IMR-90 (cell line): ENCODE results near the gene SRD5A3. TPM values are rescaled to one million over a fixed set of nuclear protein-coding genes. Genes with fewer than 3 reads are reported as not detected.

Experiments
- ATAC-seq: fragments of 200-7000 bp; cut with Tn5 transposase; 2 replicates; pipeline ENCODE4 v1.9.1; 2020; ENCODE audit warnings: low read depth, mild to moderate bottlenecking, moderate library complexity
- BruUV-seq: library from RNA; stranded (reverse); fragments of 400-500 nt; replicated peaks from 2 replicates; lab custom pipeline; 2021; lab: Mats Ljungman, UMichigan
- CTCF ChIA-PET: fragments of 300-600 bp; formaldehyde crosslinking; extraction: SDS; loops from one replicate; lab custom pipeline; 2021; ENCODE audit warnings: antibody characterized with exemption; lab: Yijun Ruan, JAX
- POLR2A ChIA-PET: fragments of 300-600 bp; sonication (Branson Sonifier 250); formaldehyde crosslinking; loops from one replicate; lab custom pipeline; 2022; ENCODE audit warnings: antibody characterized with exemption; ENCODE audit not compliant: unreplicated experiment; lab: Charles Lee
- DNase-seq: peaks from one replicate; pipeline ENCODE4 v3.0.0; 2013
- H2AFZ ChIP-seq: replicated peaks from 2 replicates; pipeline ENCODE3; 2013; ENCODE audit warnings: low read length, mild to moderate bottlenecking; ENCODE audit not compliant: poor library complexity
- H2AK5ac ChIP-seq: 2 replicates; pipeline ENCODE4 v1.6.1; 2013; ENCODE audit warnings: low read depth, low read length, inconsistent platforms
- H2AK9ac ChIP-seq: replicated peaks from 2 replicates; pipeline ENCODE3; 2013; ENCODE audit warnings: mild to moderate bottlenecking, low read depth, low read length, moderate library complexity; ENCODE audit not compliant: poor library complexity
- H2BK120ac ChIP-seq: 2 replicates; pipeline ENCODE4 v1.6.1; 2013; ENCODE audit warnings: low read depth, low read length, inconsistent platforms
- H2BK15ac ChIP-seq: 3 replicates; pipeline ENCODE4 v1.6.1; 2013; ENCODE audit warnings: low read depth, low read length, inconsistent platforms
- H2BK20ac ChIP-seq: 2 replicates; pipeline ENCODE4 v1.6.1; 2013; ENCODE audit warnings: low read depth, mild to moderate bottlenecking, inconsistent platforms, low read length, moderate library complexity
- H2BK5ac ChIP-seq: 2 replicates; pipeline ENCODE4 v1.6.1; 2013; ENCODE audit warnings: mild to moderate bottlenecking, low read depth, low read length, inconsistent platforms; ENCODE audit not compliant: poor library complexity, severe bottlenecking
- H3K14ac ChIP-seq: replicated peaks from 2 replicates; pipeline ENCODE4 v1.6.1; 2013; ENCODE audit warnings: low read depth, low read length, inconsistent platforms
- H3K18ac ChIP-seq: 2 replicates; pipeline ENCODE4 v1.6.1; 2013; ENCODE audit warnings: low read depth, low read length, control low read depth
- H3K23ac ChIP-seq: 2 replicates; pipeline ENCODE4 v1.6.1; 2013; ENCODE audit warnings: low read depth, low read length, inconsistent platforms
- H3K27ac ChIP-seq: 2 replicates; pipeline ENCODE4 v1.5.1; 2013; ENCODE audit warnings: mild to moderate bottlenecking, control low read depth, low read length; ENCODE audit not compliant: insufficient read depth
- H3K27me3 ChIP-seq: 2 replicates; pipeline ENCODE4 v1.6.1; 2013; ENCODE audit warnings: low read length; ENCODE audit not compliant: control insufficient read depth, insufficient read depth
- H3K36me3 ChIP-seq: 2 replicates; pipeline ENCODE4 v1.6.1; 2013; ENCODE audit warnings: low read length, mixed read lengths; ENCODE audit not compliant: control insufficient read depth, insufficient read depth
- H3K4ac ChIP-seq: 2 replicates; pipeline ENCODE4 v1.6.1; 2013; ENCODE audit warnings: low read depth, low read length, inconsistent platforms
- H3K4me1 ChIP-seq: 2 replicates; pipeline ENCODE4 v1.6.1; 2013; ENCODE audit warnings: low read length, mixed read lengths; ENCODE audit not compliant: control insufficient read depth, insufficient read depth
- H3K4me2 ChIP-seq: 2 replicates; pipeline ENCODE4 v1.6.1; 2013; ENCODE audit warnings: low read depth, mild to moderate bottlenecking, control low read depth, low read length, moderate library complexity
- H3K4me3 ChIP-seq: 2 replicates; pipeline ENCODE4 v1.5.1; 2013; ENCODE audit warnings: low read depth, mild to moderate bottlenecking, control low read depth, low read length, moderate library complexity; ENCODE audit not compliant: insufficient read depth
- H3K56ac ChIP-seq: 2 replicates; pipeline ENCODE4 v1.6.1; 2013; ENCODE audit warnings: low read length, inconsistent platforms; ENCODE audit not compliant: insufficient read depth; ENCODE audit errors: extremely low read depth
- H3K79me1 ChIP-seq, 2 experiments: 2 replicates each; pipeline ENCODE4 v1.6.1; 2013; ENCODE audit warnings: low read length in 2 of 2, inconsistent platforms in 1 of 2, low read depth in 1 of 2
- H3K9ac ChIP-seq: 2 replicates; pipeline ENCODE4 v1.6.1; 2013; ENCODE audit warnings: low read depth, low read length, control low read depth
- H3K9me1 ChIP-seq: 2 replicates; pipeline ENCODE4 v1.6.1; 2013; ENCODE audit warnings: low read length, inconsistent platforms; ENCODE audit not compliant: insufficient read depth
- H3K9me3 ChIP-seq: 2 replicates; pipeline ENCODE4 v1.6.1; 2013; ENCODE audit warnings: low read length; ENCODE audit not compliant: control insufficient read depth, insufficient read depth
- H4K20me1 ChIP-seq: 2 replicates; pipeline ENCODE4 v1.6.1; 2013; ENCODE audit warnings: low read length, inconsistent platforms; ENCODE audit not compliant: insufficient read depth
- H4K5ac ChIP-seq: 2 replicates; pipeline ENCODE4 v1.6.1; 2013; ENCODE audit warnings: mild to moderate bottlenecking, low read depth, low read length, control low read depth
- H4K8ac ChIP-seq, 2 experiments: 2 replicates each; pipeline ENCODE4 v1.6.1; 2013; ENCODE audit warnings: low read depth in 2 of 2, low read length in 2 of 2, control low read depth in 1 of 2, inconsistent platforms in 1 of 2
- H4K91ac ChIP-seq: 2 replicates; pipeline ENCODE4 v1.6.1; 2013; ENCODE audit warnings: low read depth, low read length, inconsistent platforms; ENCODE audit not compliant: insufficient read depth
- BHLHE40 ChIP-seq: fragments of 150-350 bp; IDR thresholded peaks from 2 replicates; pipeline ENCODE4 v1.6.1; 2016; ENCODE audit warnings: mild to moderate bottlenecking, low read depth, low read length
- CEBPB ChIP-seq: IDR thresholded peaks from 2 replicates; pipeline ENCODE4 v1.6.1; 2012; ENCODE audit warnings: low read depth, low read length, improper control_type of control experiment
- CHD1 ChIP-seq: IDR thresholded peaks from 2 replicates; pipeline ENCODE4 v1.6.1; 2012; ENCODE audit warnings: low read depth, low read length, improper control_type of control experiment
- MAFK ChIP-seq: IDR thresholded peaks from 2 replicates; pipeline ENCODE4 v1.6.1; 2012; ENCODE audit warnings: low read depth, low read length, improper control_type of control experiment
- MXI1 ChIP-seq: IDR thresholded peaks from 2 replicates; pipeline ENCODE4 v1.6.1; 2012; ENCODE audit warnings: low read depth, mild to moderate bottlenecking, low read length, moderate library complexity, borderline replicate concordance
- NFE2L2 ChIP-seq: fragments of 150-350 bp; IDR thresholded peaks from 2 replicates; pipeline ENCODE4 v1.6.1; 2016; ENCODE audit warnings: low read depth, mild to moderate bottlenecking, low read length
- RAD21 ChIP-seq: IDR thresholded peaks from 2 replicates; pipeline ENCODE4 v1.6.1; 2012; ENCODE audit warnings: low read length, improper control_type of control experiment
- RCOR1 ChIP-seq: IDR thresholded peaks from 2 replicates; pipeline ENCODE4 v1.6.1; 2012; ENCODE audit warnings: mild to moderate bottlenecking, low read length, improper control_type of control experiment; ENCODE audit not compliant: insufficient replicate concordance
- RFX5 ChIP-seq: IDR thresholded peaks from 2 replicates; pipeline ENCODE4 v1.8.0; 2012; ENCODE audit warnings: low read depth, mild to moderate bottlenecking, low read length, moderate library complexity
- SMC3 ChIP-seq: fragments of 150-350 bp; IDR thresholded peaks from 2 replicates; pipeline ENCODE4 v1.6.1; 2016; ENCODE audit warnings: low read depth, mild to moderate bottlenecking, antibody characterized with exemption, low read length, moderate library complexity
- WGBS, 2 experiments: methylation state at CpG; one replicate each; pipeline versions ENCODE4 v1.1.5 to v1.1.7; 2013; ENCODE audit warnings: missing lambda C conversion rate in 2 of 2; ENCODE audit not compliant: insufficient read length in 1 of 2; ENCODE audit errors: extremely low coverage in 2 of 2; 5-methylcytosine and 5-hydroxymethylcytosine counted together
- dilution Hi-C: fragments of 300-500 bp; cut with HindIII; formaldehyde crosslinking; loops from one replicate; pipeline ENCODE4 v1.14.3; 2018; ENCODE audit warnings: low sequenced_read_pairs; ENCODE audit not compliant: unreplicated experiment
- in situ Hi-C: fragments of 300-500 bp; cut with MboI; formaldehyde crosslinking; loops from 3 replicates; pipeline ENCODE4 v1.14.3; 2019; ENCODE audit warnings: low sequenced_read_pairs, inconsistent platforms, mixed read lengths
- intact Hi-C: fragments of 100-400 bp; cut with micrococcal nuclease; formaldehyde crosslinking; loops from 2 replicates; pipeline ENCODE4 v1.10.0; 2022
- polyA plus RNA-seq, 3 experiments: library from polyadenylated mRNA; depleted of rRNA; stranded (reverse); fragments of >200 nt; gene quantifications; 2 replicates each; pipeline ENCODE4 v1.2.3, GENCODE V29; 2012; ENCODE audit warnings: low replicate concordance in 1 of 3
- total RNA-seq: library from RNA; depleted of rRNA; stranded (reverse); fragments of >200 nt; gene quantifications from 2 replicates; pipeline ENCODE4 v1.2.3, GENCODE V29; 2012
- TF ChIP-seq, protein P1 (sequence below): conservative IDR thresholded peaks from 2 replicates; pipeline ENCODE4 v1.5.1; 2012; ENCODE audit warnings: mild to moderate bottlenecking, low read depth, low read length, improper control_type of control experiment
- TF ChIP-seq, protein P2 (sequence below): fragments of 150-350 bp; IDR thresholded peaks from 2 replicates; pipeline ENCODE4 v1.6.1; 2017; ENCODE audit warnings: mild to moderate bottlenecking, antibody characterized with exemption, low read length, low read depth

The SRD5A3 gene
- total and polyA plus RNA-seq, 2 of the 4 experiments (the other 2 are of a cell fraction), result 5.6 to 6.8 TPM

DNA sequence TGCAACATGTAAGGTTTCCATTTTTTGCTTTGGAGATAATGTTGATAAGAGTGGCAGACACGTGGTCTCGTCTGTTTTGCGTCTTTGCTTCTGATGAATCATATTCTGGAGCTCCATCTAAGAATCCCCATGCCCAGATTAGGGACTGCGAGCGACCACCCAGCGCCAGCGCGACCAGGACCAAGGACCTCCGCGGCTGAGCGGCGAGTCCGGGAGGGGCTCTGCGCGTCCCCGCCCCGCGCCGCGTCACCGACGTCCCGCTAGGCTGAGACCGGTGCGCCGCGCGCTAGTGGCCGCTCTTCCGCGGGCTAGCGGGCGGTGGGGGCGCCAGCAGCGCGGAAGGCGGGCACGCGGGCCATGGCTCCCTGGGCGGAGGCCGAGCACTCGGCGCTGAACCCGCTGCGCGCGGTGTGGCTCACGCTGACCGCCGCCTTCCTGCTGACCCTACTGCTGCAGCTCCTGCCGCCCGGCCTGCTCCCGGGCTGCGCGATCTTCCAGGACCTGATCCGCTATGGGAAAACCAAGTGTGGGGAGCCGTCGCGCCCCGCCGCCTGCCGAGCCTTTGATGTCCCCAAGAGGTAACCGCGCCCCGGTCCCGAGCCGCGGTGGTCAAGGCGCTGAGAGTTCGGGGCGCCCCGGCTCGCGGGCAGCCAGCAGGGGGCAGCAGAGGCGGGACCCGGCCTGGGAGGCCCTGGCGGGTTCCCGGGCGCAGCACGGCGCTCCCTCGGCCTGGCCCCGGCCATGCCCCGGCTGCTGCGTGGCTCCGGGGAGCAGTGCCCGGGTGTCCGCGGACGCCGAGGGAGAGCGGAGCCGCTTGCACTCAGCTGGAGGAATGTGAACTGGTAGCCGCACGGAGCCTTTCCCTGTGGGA, at the start of gene SRD5A3 (continued):
- TF ChIP-seq SMC3 (peak; percentile 82), MXI1 (peak; percentile 69; the same call in 1 of the 2 replicates)

DNA sequence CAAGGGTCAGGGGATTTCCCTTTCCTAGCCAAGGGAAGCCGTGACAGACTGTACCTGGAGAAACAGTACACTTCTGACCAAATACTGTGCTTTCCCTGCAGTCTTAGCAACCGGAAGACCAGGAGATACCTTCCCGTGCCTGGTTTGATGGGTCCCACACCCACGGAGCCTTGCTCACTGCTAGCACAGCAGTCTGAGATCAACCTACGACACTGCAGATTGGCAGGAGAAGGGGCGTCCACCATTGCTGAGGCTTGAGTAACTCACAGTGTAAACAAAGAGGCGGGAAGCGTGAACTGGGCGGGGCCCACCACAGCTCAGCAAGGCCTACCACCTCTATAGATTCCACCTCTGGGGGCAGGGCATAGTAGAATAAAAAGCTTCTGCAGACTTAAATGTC, 48.7 kb upstream of the SRD5A3 start:
- ATAC-seq (no peak), DNase-seq (peak; percentile 5)
- intact Hi-C loops, result no loop called here
- H3K4ac ChIP-seq, result no peak overlapping the region
- no peaks in the 10 kb centered on the region for H3K4me1 ChIP-seq
- no peak overlapping the region for H2BK5ac ChIP-seq
- H3K9me1 ChIP-seq, result no peaks in the 10 kb centered on the region
- H3K56ac ChIP-seq, result no peak overlapping the region
- H2AFZ ChIP-seq, result no peak overlapping the region
- no peak overlapping the region for H3K14ac ChIP-seq
- H2AK5ac ChIP-seq, result no peak overlapping the region
- ChIA-PET CTCF (no interaction called here), POLR2A (no interaction called here)
- H3K79me1 ChIP-seq, result no peaks in the 10 kb centered on the region
- H4K5ac ChIP-seq, result no peak overlapping the region
- H2BK15ac ChIP-seq, result no peak overlapping the region
- no peak overlapping the region for H4K91ac ChIP-seq
- dilution Hi-C loops, result no loop called here
- no peaks in the 10 kb centered on the region for H3K9me3 ChIP-seq
- in situ Hi-C loops, result no loop called here
- H3K18ac ChIP-seq, result no peak overlapping the region
- no peaks in the 10 kb centered on the region for H4K20me1 ChIP-seq
- no TSS peak for BruUV-seq
- WGBS, 2 experiments, result 63% methylated on average over 3 of the region's 9 CpGs; no CpG with 5 or more reads in 1 of the 2 experiments
- no peak overlapping the region for H3K4me3 ChIP-seq
- H3K23ac ChIP-seq, result no peak overlapping the region
- H4K8ac ChIP-seq, result no peak overlapping the region
- no peak overlapping the region for H3K9ac ChIP-seq
- peaks cover 3% of the 10 kb centered on the region; the same call in 1 of the 2 replicates for H3K27me3 ChIP-seq
- no peaks in the 10 kb centered on the region for H3K36me3 ChIP-seq
- H3K27ac ChIP-seq, result no peak overlapping the region
- H2BK20ac ChIP-seq, result no peak overlapping the region
- H3K4me2 ChIP-seq, result no peak overlapping the region
- H2AK9ac ChIP-seq, result no peak overlapping the region
- no peak overlapping the region for H2BK120ac ChIP-seq
- TF ChIP-seq, protein P1, sequence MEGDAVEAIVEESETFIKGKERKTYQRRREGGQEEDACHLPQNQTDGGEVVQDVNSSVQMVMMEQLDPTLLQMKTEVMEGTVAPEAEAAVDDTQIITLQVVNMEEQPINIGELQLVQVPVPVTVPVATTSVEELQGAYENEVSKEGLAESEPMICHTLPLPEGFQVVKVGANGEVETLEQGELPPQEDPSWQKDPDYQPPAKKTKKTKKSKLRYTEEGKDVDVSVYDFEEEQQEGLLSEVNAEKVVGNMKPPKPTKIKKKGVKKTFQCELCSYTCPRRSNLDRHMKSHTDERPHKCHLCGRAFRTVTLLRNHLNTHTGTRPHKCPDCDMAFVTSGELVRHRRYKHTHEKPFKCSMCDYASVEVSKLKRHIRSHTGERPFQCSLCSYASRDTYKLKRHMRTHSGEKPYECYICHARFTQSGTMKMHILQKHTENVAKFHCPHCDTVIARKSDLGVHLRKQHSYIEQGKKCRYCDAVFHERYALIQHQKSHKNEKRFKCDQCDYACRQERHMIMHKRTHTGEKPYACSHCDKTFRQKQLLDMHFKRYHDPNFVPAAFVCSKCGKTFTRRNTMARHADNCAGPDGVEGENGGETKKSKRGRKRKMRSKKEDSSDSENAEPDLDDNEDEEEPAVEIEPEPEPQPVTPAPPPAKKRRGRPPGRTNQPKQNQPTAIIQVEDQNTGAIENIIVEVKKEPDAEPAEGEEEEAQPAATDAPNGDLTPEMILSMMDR, result no peak
- TF ChIP-seq RFX5 (no peak), CEBPB (no peak), NFE2L2 (no peak), MAFK (no peak), SMC3 (no peak), BHLHE40 (no peak), RCOR1 (no peak), RAD21 (no peak), CHD1 (no peak)
- TF ChIP-seq, protein P2, sequence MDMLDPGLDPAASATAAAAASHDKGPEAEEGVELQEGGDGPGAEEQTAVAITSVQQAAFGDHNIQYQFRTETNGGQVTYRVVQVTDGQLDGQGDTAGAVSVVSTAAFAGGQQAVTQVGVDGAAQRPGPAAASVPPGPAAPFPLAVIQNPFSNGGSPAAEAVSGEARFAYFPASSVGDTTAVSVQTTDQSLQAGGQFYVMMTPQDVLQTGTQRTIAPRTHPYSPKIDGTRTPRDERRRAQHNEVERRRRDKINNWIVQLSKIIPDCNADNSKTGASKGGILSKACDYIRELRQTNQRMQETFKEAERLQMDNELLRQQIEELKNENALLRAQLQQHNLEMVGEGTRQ, result no peak
